Measurements from ENCODE around the gene PPDPF.
"Not testable (repeated sequence)": the region's sequence is repeated elsewhere in the genome, so short reads cannot be mapped to it uniquely, and the experiment has no call there.

Gene PPDPF

GRCh38 chr20:63500902-63501817 lies 19.4 kb upstream of the PPDPF start:
- DNase-seq = no peak

GRCh38 chr20:63501818-63502670 lies 18.5 kb upstream of the PPDPF start:
- DNase-seq = no peak

GRCh38 chr20:63502671-63503172 lies 17.8 kb upstream of the PPDPF start:
- no peak for DNase-seq

- DNase-seq = no peak
Observed at GRCh38 chr20:63503524-63503923, 17.0 kb upstream of the PPDPF start.

GRCh38 chr20:63504642-63505041 lies 15.9 kb upstream of the PPDPF start:
- no peak for DNase-seq

GRCh38 chr20:63505281-63505680 lies 15.3 kb upstream of the PPDPF start:
- no peak for DNase-seq

- no peak for DNase-seq
Observed at GRCh38 chr20:63505723-63506122, 14.8 kb upstream of the PPDPF start.

- DNase-seq = no peak
Observed at GRCh38 chr20:63507083-63507743, 13.4 kb upstream of the PPDPF start.

GRCh38 chr20:63508072-63508768 lies 12.3 kb upstream of the PPDPF start:
- DNase-seq = no peak

GRCh38 chr20:63509088-63509564 lies 11.4 kb upstream of the PPDPF start:
- DNase-seq = no peak

- no peak for DNase-seq
Observed at GRCh38 chr20:63513207-63513606, 7.4 kb upstream of the PPDPF start.

- DNase-seq = not testable (repeated sequence)
Observed at GRCh38 chr20:63514520-63514919, 6.0 kb upstream of the PPDPF start.

GRCh38 chr20:63517376-63518309 lies 2.9 kb upstream of the PPDPF start:
- DNase-seq = no peak

GRCh38 chr20:63518351-63518861 lies 2.2 kb upstream of the PPDPF start:
- no peak for DNase-seq

- DNase-seq = no peak
Observed at GRCh38 chr20:63518946-63519667, 1.5 kb upstream of the PPDPF start.

- DNase-seq = peak; percentile 62
Observed at GRCh38 chr20:63519668-63520503, 679 bp upstream of the PPDPF start.

- peak; percentile 73 for DNase-seq
Observed at GRCh38 chr20:63520934-63521601, 503 bp downstream of the PPDPF start.

GRCh38 chr20:63521602-63522001 lies 1.0 kb downstream of the PPDPF start:
- no peak for DNase-seq

All from stimulated activated CD4-positive, alpha-beta T cell treated with anti-CD3 and anti-CD28 coated beads, Interleukin-4, amount 100 ng/mL, for 1 hour (primary cell).